ENCODE data around the gene TK2. TPM values are rescaled to one million over a fixed set of nuclear protein-coding genes. Genes with fewer than 3 reads are reported as not detected.

The TK2 gene
- total and polyA plus RNA-seq, 2 experiments from 2014 or later = 1.8 to 4.2 TPM

GRCh38 chr16:66474750-66475199, 75.1 kb downstream of the TK2 start:
- Histone ChIP-seq H2AFZ (no peak overlapping the region; the same call in 1 of the 2 replicates), H3K36me3 (ENCODE audit: insufficient read depth) (no peaks in the 10 kb centered on the region), H3F3A (replicated peaks; ENCODE audit: low read depth) (no peaks in the 10 kb centered on the region), H3K9me2 (ENCODE audit: insufficient read depth) (0 out of 2 replicates have a peak, but pooled peaks cover 4% of the 10 kb centered on the region), H3K27ac (ENCODE audit: low read depth) (no peak overlapping the region), H3K4me3 (no peak overlapping the region), H3K4me2 (no peak overlapping the region), H3K79me2 (replicated peaks; ENCODE audit: insufficient read depth) (no peaks in the 10 kb centered on the region), H3K4me1 (ENCODE audit: insufficient read depth) (peaks cover 5% of the 10 kb centered on the region; the same call in 1 of the 2 replicates), H4K20me1 (replicated peaks; ENCODE audit: insufficient read depth) (no peaks in the 10 kb centered on the region), H3K27me3 (ENCODE audit: insufficient read depth) (no peaks in the 10 kb centered on the region)
- ATAC-seq (no peak), DNase-seq (ENCODE audit: low spot score) (no peak)
- H3K9me3 Mint-ChIP-seq = no peaks in the 10 kb centered on the region; the same call in 2 of the 3 replicates
- no peaks in the 10 kb centered on the region for H3K36me3 Mint-ChIP-seq (ENCODE audit: low read depth)
- no peak for TF ChIP-seq CREB1 (CRISPR knock-in tag; IDR thresholded peaks at IDR 0.05; ENCODE audit: low read depth)
- TF ChIP-seq JUNB (IDR thresholded peaks at IDR 0.05; ENCODE audit: unreplicated experiment) = no peak
- no peak for TF ChIP-seq EZH2phosphoT487 (IDR thresholded peaks at IDR 0.05; ENCODE audit: unreplicated experiment)
- no peak for TF ChIP-seq ZNF331 (CRISPR knock-in tag; IDR thresholded peaks at IDR 0.05; ENCODE audit: low read depth)
- no peak for TF ChIP-seq STAT1 (IDR thresholded peaks at IDR 0.05; ENCODE audit: unreplicated experiment)
- no peak for TF ChIP-seq ZNF114 (CRISPR knock-in tag; IDR thresholded peaks at IDR 0.05)
- peaks cover 20% of the 10 kb centered on the region for H3K4me1 Mint-ChIP-seq
- no peak overlapping the region for H3K4me3 Mint-ChIP-seq
- H3K27me3 Mint-ChIP-seq (ENCODE audit: insufficient read depth, low read depth, poor library complexity) = peaks cover 9% of the 10 kb centered on the region
- no peak overlapping the region for H3K27ac Mint-ChIP-seq

- Histone ChIP-seq H3K4me3 (no peak overlapping the region), H2AFZ (no peak overlapping the region), H3K4me2 (no peak overlapping the region), H3K4me1 (ENCODE audit: insufficient read depth) (peaks cover 4% of the 10 kb centered on the region; the same call in 1 of the 2 replicates), H3K79me2 (replicated peaks; ENCODE audit: insufficient read depth) (no peaks in the 10 kb centered on the region), H3F3A (replicated peaks; ENCODE audit: low read depth) (no peaks in the 10 kb centered on the region), H3K27me3 (ENCODE audit: insufficient read depth) (no peaks in the 10 kb centered on the region), H4K20me1 (replicated peaks; ENCODE audit: insufficient read depth) (no peaks in the 10 kb centered on the region), H3K27ac (ENCODE audit: low read depth) (no peak overlapping the region), H3K36me3 (ENCODE audit: insufficient read depth) (no peaks in the 10 kb centered on the region), H3K9me2 (ENCODE audit: insufficient read depth) (0 out of 2 replicates have a peak, but pooled peaks cover 4% of the 10 kb centered on the region)
- Mint-ChIP-seq H3K27ac (no peak overlapping the region), H3K4me1 (peaks cover 20% of the 10 kb centered on the region), H3K9me3 (no peaks in the 10 kb centered on the region; the same call in 2 of the 3 replicates), H3K27me3 (ENCODE audit: insufficient read depth, low read depth, poor library complexity) (peaks cover 13% of the 10 kb centered on the region), H3K4me3 (no peak overlapping the region), H3K36me3 (ENCODE audit: low read depth) (no peaks in the 10 kb centered on the region)
- TF ChIP-seq ZNF114 (CRISPR knock-in tag; IDR thresholded peaks at IDR 0.05) = no peak
- TF ChIP-seq EZH2 (IDR thresholded peaks at IDR 0.05; ENCODE audit: low read depth, unreplicated experiment) = no peak
- no peak for TF ChIP-seq JUNB (IDR thresholded peaks at IDR 0.05; ENCODE audit: unreplicated experiment)
- TF ChIP-seq STAT1 (IDR thresholded peaks at IDR 0.05; ENCODE audit: unreplicated experiment) = no peak
- TF ChIP-seq NANOG (IDR thresholded peaks at IDR 0.05; ENCODE audit: borderline replicate concordance) = no peak
- TF ChIP-seq CREB1 (CRISPR knock-in tag; IDR thresholded peaks at IDR 0.05; ENCODE audit: low read depth) = no peak
- TF ChIP-seq, protein P1, sequence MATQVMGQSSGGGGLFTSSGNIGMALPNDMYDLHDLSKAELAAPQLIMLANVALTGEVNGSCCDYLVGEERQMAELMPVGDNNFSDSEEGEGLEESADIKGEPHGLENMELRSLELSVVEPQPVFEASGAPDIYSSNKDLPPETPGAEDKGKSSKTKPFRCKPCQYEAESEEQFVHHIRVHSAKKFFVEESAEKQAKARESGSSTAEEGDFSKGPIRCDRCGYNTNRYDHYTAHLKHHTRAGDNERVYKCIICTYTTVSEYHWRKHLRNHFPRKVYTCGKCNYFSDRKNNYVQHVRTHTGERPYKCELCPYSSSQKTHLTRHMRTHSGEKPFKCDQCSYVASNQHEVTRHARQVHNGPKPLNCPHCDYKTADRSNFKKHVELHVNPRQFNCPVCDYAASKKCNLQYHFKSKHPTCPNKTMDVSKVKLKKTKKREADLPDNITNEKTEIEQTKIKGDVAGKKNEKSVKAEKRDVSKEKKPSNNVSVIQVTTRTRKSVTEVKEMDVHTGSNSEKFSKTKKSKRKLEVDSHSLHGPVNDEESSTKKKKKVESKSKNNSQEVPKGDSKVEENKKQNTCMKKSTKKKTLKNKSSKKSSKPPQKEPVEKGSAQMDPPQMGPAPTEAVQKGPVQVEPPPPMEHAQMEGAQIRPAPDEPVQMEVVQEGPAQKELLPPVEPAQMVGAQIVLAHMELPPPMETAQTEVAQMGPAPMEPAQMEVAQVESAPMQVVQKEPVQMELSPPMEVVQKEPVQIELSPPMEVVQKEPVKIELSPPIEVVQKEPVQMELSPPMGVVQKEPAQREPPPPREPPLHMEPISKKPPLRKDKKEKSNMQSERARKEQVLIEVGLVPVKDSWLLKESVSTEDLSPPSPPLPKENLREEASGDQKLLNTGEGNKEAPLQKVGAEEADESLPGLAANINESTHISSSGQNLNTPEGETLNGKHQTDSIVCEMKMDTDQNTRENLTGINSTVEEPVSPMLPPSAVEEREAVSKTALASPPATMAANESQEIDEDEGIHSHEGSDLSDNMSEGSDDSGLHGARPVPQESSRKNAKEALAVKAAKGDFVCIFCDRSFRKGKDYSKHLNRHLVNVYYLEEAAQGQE (IDR thresholded peaks at IDR 0.05; ENCODE audit: unreplicated experiment) = no peak
- TF ChIP-seq ETS1 (IDR thresholded peaks at IDR 0.05) = no peak
- TF ChIP-seq EZH2phosphoT487 (IDR thresholded peaks at IDR 0.05; ENCODE audit: unreplicated experiment) = no peak
- no peak for ATAC-seq
- no peak for DNase-seq (ENCODE audit: low spot score)
Measured at GRCh38 chr16:66473654-66474519, 76.0 kb downstream of the TK2 start.

Measured in GM23338 (cell line).